ENCODE results near the gene TSPYL4. TPM values are rescaled to one million over a fixed set of nuclear protein-coding genes. Genes with fewer than 3 reads are reported as not detected.

TSPYL4 gene
- polyA plus RNA-seq, 1 donor from 2014 or later, result 97.2 TPM

DNA sequence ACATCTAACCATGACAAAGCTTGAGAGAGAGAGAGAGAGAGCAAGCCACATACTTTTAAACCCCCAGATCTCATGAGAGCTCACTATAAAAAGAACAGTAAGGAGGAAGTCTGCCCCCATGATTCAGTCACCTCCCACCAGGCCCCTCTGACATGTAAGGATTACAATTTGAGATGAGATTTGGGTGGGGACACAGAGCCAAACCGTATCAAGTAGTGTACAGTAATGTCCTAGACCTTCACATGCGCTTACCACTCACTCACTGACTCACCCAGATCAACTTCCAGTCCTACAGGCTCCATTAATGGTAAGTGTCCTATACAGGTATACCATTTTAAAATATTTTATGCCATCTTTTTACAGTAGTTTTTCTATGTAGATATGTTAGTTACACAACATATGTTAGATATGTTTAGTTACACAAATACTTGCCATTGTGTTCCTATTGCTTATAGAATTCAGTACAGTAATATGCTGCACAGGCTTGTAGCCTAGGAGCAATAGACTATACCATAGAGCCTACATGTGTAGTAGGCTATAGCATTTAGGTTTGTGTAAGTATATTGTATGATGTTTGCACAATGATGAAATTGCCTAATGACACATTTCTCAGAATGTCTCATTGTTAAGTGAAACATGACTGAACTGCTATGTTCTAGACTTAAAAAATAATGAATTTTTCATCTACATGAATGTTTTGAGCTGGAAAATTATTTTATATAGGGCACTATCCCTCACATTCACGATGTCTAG lies 14.1 kb upstream of the TSPYL4 start:
- H3K27me3 ChIP-seq (ENCODE audit: insufficient read depth, low read depth, low read length), result no peaks in the 10 kb centered on the region
- no peak overlapping the region for H3K4me2 ChIP-seq (ENCODE audit: low read length)
- no peak overlapping the region for H3K27ac ChIP-seq (ENCODE audit: low read length)
- peaks cover 5% of the 10 kb centered on the region for H3K79me2 ChIP-seq (replicated peaks; ENCODE audit: insufficient read depth, low read length)
- no peaks in the 10 kb centered on the region for H3K9me3 ChIP-seq (ENCODE audit: low read length)
- no peaks in the 10 kb centered on the region for H4K20me1 ChIP-seq (ENCODE audit: insufficient read depth)
- H3K4me3 ChIP-seq (ENCODE audit: low read length), result no peak overlapping the region
- no peaks in the 10 kb centered on the region for H3F3A ChIP-seq (ENCODE audit: insufficient read depth, low read length, poor library complexity, severe bottlenecking)
- TF ChIP-seq SMC3 (conservative IDR thresholded peaks at IDR 0.05; ENCODE audit: poor library complexity), result no peak
- no peak for TF ChIP-seq EZH2 (IDR thresholded peaks at IDR 0.05; ENCODE audit: borderline replicate concordance, insufficient read depth, low read length, poor library complexity, severe bottlenecking)
- TF ChIP-seq POLR2AphosphoS5 (IDR thresholded peaks at IDR 0.05), result no peak
- TF ChIP-seq RAD21 (conservative IDR thresholded peaks at IDR 0.05), result no peak
- TF ChIP-seq, protein P1, sequence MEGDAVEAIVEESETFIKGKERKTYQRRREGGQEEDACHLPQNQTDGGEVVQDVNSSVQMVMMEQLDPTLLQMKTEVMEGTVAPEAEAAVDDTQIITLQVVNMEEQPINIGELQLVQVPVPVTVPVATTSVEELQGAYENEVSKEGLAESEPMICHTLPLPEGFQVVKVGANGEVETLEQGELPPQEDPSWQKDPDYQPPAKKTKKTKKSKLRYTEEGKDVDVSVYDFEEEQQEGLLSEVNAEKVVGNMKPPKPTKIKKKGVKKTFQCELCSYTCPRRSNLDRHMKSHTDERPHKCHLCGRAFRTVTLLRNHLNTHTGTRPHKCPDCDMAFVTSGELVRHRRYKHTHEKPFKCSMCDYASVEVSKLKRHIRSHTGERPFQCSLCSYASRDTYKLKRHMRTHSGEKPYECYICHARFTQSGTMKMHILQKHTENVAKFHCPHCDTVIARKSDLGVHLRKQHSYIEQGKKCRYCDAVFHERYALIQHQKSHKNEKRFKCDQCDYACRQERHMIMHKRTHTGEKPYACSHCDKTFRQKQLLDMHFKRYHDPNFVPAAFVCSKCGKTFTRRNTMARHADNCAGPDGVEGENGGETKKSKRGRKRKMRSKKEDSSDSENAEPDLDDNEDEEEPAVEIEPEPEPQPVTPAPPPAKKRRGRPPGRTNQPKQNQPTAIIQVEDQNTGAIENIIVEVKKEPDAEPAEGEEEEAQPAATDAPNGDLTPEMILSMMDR (IDR thresholded peaks at IDR 0.05; ENCODE audit: poor library complexity, severe bottlenecking), result no peak
- no peak for TF ChIP-seq REST (IDR thresholded peaks at IDR 0.05; ENCODE audit: borderline replicate concordance)
- no peak for TF ChIP-seq TAF1 (IDR thresholded peaks at IDR 0.05; ENCODE audit: low read depth)
- TF ChIP-seq MXI1 (conservative IDR thresholded peaks at IDR 0.05; ENCODE audit: poor library complexity, severe bottlenecking), result no peak
- TF ChIP-seq EP300 (conservative IDR thresholded peaks at IDR 0.05; ENCODE audit: poor library complexity, severe bottlenecking), result no peak
- no peaks in the 10 kb centered on the region for H3K9me2 ChIP-seq (ENCODE audit: insufficient read depth, low read length)
- no peak overlapping the region for H3K9ac ChIP-seq (ENCODE audit: low read length)
- H3K36me3 ChIP-seq (ENCODE audit: insufficient read depth, low read length), result no peaks in the 10 kb centered on the region
- no peak overlapping the region for H2AFZ ChIP-seq (ENCODE audit: low read depth, low read length)

DNA sequence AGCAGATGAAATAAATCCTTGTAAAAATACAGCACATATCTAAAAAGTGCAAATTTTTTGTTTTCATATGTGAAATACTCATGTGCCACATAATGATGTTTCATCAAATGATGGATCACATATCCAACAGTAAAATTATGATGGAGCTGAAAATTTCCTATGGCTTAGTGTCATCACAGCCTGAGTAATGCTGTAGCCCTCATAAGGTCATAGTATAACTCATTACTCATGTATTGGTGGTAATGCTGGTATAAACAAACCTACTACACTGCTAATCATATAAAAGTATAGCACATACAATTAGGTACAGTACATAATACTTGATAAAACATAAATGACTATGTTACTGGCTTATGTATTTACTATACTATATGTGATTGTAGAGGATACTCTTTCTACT lies 12.9 kb upstream of the TSPYL4 start:
- Histone ChIP-seq H2AFZ (ENCODE audit: low read depth, low read length) (no peak overlapping the region), H3K27me3 (ENCODE audit: insufficient read depth, low read depth, low read length) (no peaks in the 10 kb centered on the region), H3K36me3 (ENCODE audit: insufficient read depth, low read length) (no peaks in the 10 kb centered on the region), H3K79me2 (replicated peaks; ENCODE audit: insufficient read depth, low read length) (peaks cover 11% of the 10 kb centered on the region), H3K9ac (ENCODE audit: low read length) (no peak overlapping the region), H3K4me2 (ENCODE audit: low read length) (no peak overlapping the region), H3K9me3 (ENCODE audit: low read length) (no peaks in the 10 kb centered on the region), H3K4me3 (ENCODE audit: low read length) (no peak overlapping the region), H4K20me1 (ENCODE audit: insufficient read depth) (no peaks in the 10 kb centered on the region), H3K9me2 (ENCODE audit: insufficient read depth, low read length) (no peaks in the 10 kb centered on the region), H3K27ac (ENCODE audit: low read length) (no peak overlapping the region), H3F3A (ENCODE audit: insufficient read depth, low read length, poor library complexity, severe bottlenecking) (no peaks in the 10 kb centered on the region)
- TF ChIP-seq REST (IDR thresholded peaks at IDR 0.05; ENCODE audit: borderline replicate concordance), result no peak
- TF ChIP-seq MXI1 (conservative IDR thresholded peaks at IDR 0.05; ENCODE audit: poor library complexity, severe bottlenecking), result no peak
- no peak for TF ChIP-seq RAD21 (conservative IDR thresholded peaks at IDR 0.05)
- no peak for TF ChIP-seq POLR2AphosphoS5 (IDR thresholded peaks at IDR 0.05)
- no peak for TF ChIP-seq SMC3 (conservative IDR thresholded peaks at IDR 0.05; ENCODE audit: poor library complexity)
- TF ChIP-seq EP300 (conservative IDR thresholded peaks at IDR 0.05; ENCODE audit: poor library complexity, severe bottlenecking), result no peak
- TF ChIP-seq, protein P1 (IDR thresholded peaks at IDR 0.05; ENCODE audit: poor library complexity, severe bottlenecking), result no peak
- no peak for TF ChIP-seq EZH2 (IDR thresholded peaks at IDR 0.05; ENCODE audit: borderline replicate concordance, insufficient read depth, low read length, poor library complexity, severe bottlenecking)
- no peak for TF ChIP-seq TAF1 (IDR thresholded peaks at IDR 0.05; ENCODE audit: low read depth)

Data from neural cell (in vitro differentiated cells).